ENCODE data around the gene ADAMTS12.

- no peak for TF ChIP-seq CSRNP3 (CRISPR knock-in tag; IDR thresholded peaks at IDR 0.05)
- no peak for TF ChIP-seq BACH2 (CRISPR knock-in tag; IDR thresholded peaks at IDR 0.05; ENCODE audit: borderline replicate concordance)
- TF ChIP-seq ARNTL (CRISPR knock-in tag; IDR thresholded peaks at IDR 0.05; ENCODE audit: borderline replicate concordance, low read depth) = no peak
- TF ChIP-seq PATZ1 (CRISPR knock-in tag; IDR thresholded peaks at IDR 0.05; ENCODE audit: borderline replicate concordance) = no peak
- no peak for TF ChIP-seq RARB (CRISPR knock-in tag; IDR thresholded peaks at IDR 0.05)
- TF ChIP-seq OSR1 (CRISPR knock-in tag; IDR thresholded peaks at IDR 0.05) = no peak
- TF ChIP-seq ZC3H10 (CRISPR knock-in tag; IDR thresholded peaks at IDR 0.05) = no peak
- no peak for TF ChIP-seq ZNF8 (CRISPR knock-in tag; IDR thresholded peaks at IDR 0.05)
- TF ChIP-seq TCF4 (CRISPR knock-in tag; IDR thresholded peaks at IDR 0.05; ENCODE audit: borderline replicate concordance) = no peak
- TF ChIP-seq TOX (CRISPR knock-in tag; IDR thresholded peaks at IDR 0.05; ENCODE audit: borderline replicate concordance) = no peak
- TF ChIP-seq CREB5 (CRISPR knock-in tag; IDR thresholded peaks at IDR 0.05; ENCODE audit: low read depth) = no peak
- TF ChIP-seq, protein P1, sequence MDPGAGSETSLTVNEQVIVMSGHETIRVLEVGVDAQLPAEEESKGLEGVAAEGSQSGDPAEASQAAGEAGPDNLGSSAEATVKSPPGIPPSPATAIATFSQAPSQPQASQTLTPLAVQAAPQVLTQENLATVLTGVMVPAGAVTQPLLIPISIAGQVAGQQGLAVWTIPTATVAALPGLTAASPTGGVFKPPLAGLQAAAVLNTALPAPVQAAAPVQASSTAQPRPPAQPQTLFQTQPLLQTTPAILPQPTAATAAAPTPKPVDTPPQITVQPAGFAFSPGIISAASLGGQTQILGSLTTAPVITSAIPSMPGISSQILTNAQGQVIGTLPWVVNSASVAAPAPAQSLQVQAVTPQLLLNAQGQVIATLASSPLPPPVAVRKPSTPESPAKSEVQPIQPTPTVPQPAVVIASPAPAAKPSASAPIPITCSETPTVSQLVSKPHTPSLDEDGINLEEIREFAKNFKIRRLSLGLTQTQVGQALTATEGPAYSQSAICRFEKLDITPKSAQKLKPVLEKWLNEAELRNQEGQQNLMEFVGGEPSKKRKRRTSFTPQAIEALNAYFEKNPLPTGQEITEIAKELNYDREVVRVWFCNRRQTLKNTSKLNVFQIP (CRISPR knock-in tag; IDR thresholded peaks at IDR 0.05; ENCODE audit: borderline replicate concordance, low read depth) = no peak
- no peak for TF ChIP-seq ZFP3 (CRISPR knock-in tag; IDR thresholded peaks at IDR 0.05)
- TF ChIP-seq CSDC2 (CRISPR knock-in tag; IDR thresholded peaks at IDR 0.05) = no peak
Measured at GRCh38 chr5:33650911-33651310, 240.9 kb downstream of the ADAMTS12 start.

All from SK-N-SH treated with all-trans-retinoic acid at 6 μM for 48 hours (cell line).